ENCODE measurements around the gene INHBB.

DNA sequence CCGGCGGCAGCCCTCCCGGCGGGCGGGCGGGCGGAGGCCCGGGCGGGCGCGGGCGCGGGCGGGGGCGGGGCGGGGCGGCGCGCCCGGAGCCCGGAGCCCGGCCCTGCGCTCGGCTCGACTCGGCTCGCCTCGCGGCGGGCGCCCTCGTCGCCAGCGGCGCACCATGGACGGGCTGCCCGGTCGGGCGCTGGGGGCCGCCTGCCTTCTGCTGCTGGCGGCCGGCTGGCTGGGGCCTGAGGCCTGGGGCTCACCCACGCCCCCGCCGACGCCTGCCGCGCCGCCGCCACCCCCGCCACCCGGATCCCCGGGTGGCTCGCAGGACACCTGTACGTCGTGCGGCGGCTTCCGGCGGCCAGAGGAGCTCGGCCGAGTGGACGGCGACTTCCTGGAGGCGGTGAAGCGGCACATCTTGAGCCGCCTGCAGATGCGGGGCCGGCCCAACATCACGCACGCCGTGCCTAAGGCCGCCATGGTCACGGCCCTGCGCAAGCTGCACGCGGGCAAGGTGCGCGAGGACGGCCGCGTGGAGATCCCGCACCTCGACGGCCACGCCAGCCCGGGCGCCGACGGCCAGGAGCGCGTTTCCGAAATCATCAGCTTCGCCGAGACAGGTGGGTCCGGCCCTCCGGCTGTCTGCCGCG, at the start of gene INHBB:
- TF ChIP-seq, protein P1, sequence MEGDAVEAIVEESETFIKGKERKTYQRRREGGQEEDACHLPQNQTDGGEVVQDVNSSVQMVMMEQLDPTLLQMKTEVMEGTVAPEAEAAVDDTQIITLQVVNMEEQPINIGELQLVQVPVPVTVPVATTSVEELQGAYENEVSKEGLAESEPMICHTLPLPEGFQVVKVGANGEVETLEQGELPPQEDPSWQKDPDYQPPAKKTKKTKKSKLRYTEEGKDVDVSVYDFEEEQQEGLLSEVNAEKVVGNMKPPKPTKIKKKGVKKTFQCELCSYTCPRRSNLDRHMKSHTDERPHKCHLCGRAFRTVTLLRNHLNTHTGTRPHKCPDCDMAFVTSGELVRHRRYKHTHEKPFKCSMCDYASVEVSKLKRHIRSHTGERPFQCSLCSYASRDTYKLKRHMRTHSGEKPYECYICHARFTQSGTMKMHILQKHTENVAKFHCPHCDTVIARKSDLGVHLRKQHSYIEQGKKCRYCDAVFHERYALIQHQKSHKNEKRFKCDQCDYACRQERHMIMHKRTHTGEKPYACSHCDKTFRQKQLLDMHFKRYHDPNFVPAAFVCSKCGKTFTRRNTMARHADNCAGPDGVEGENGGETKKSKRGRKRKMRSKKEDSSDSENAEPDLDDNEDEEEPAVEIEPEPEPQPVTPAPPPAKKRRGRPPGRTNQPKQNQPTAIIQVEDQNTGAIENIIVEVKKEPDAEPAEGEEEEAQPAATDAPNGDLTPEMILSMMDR (IDR thresholded peaks at IDR 0.05 in 2 of 3, conservative IDR thresholded peaks at IDR 0.05 in 1 of 3; ENCODE audit: borderline replicate concordance in 1 of 3, insufficient read depth in 1 of 3, low read depth in 2 of 3, low read length in 2 of 3): no peak
- no peak for TF ChIP-seq SIN3A (IDR thresholded peaks at IDR 0.05; ENCODE audit: low read depth)
- no peak for TF ChIP-seq ZFX (IDR thresholded peaks at IDR 0.05)
- TF ChIP-seq ZNF274 (IDR thresholded peaks at IDR 0.05; ENCODE audit: low read depth, low read length): no peak
- no peak for TF ChIP-seq JUND (IDR thresholded peaks at IDR 0.05)
- no peak for TF ChIP-seq POLR2AphosphoS5 (IDR thresholded peaks at IDR 0.05; ENCODE audit: low read depth, low read length)
- TF ChIP-seq, protein P2, sequence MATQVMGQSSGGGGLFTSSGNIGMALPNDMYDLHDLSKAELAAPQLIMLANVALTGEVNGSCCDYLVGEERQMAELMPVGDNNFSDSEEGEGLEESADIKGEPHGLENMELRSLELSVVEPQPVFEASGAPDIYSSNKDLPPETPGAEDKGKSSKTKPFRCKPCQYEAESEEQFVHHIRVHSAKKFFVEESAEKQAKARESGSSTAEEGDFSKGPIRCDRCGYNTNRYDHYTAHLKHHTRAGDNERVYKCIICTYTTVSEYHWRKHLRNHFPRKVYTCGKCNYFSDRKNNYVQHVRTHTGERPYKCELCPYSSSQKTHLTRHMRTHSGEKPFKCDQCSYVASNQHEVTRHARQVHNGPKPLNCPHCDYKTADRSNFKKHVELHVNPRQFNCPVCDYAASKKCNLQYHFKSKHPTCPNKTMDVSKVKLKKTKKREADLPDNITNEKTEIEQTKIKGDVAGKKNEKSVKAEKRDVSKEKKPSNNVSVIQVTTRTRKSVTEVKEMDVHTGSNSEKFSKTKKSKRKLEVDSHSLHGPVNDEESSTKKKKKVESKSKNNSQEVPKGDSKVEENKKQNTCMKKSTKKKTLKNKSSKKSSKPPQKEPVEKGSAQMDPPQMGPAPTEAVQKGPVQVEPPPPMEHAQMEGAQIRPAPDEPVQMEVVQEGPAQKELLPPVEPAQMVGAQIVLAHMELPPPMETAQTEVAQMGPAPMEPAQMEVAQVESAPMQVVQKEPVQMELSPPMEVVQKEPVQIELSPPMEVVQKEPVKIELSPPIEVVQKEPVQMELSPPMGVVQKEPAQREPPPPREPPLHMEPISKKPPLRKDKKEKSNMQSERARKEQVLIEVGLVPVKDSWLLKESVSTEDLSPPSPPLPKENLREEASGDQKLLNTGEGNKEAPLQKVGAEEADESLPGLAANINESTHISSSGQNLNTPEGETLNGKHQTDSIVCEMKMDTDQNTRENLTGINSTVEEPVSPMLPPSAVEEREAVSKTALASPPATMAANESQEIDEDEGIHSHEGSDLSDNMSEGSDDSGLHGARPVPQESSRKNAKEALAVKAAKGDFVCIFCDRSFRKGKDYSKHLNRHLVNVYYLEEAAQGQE (IDR thresholded peaks at IDR 0.05; ENCODE audit: low read depth): no peak

Measured in HCT116 (cell line).